GM23338 (cell line): ENCODE data around the gene ADGRV1. TPM values are rescaled to one million over a fixed set of nuclear protein-coding genes. Genes with fewer than 3 reads are reported as not detected.

Experiments
- ATAC-seq: fragments of 200-7000 bp; cut with Tn5 transposase; 3 replicates; pipeline ENCODE4 v1.9.1; 2020
- DNase-seq: peaks from one replicate; pipeline ENCODE4 v3.0.0-alpha.2; 2015; ENCODE audit warnings: low spot score
- H2AFZ ChIP-seq: fragments of 200-600 bp; sonication (generic); 2 replicates; pipeline ENCODE4 v1.8.0; 2016; ENCODE audit warnings: antibody characterized with exemption, mild to moderate bottlenecking, moderate library complexity
- H3F3A ChIP-seq: fragments of 200-600 bp; sonication (generic); replicated peaks from 2 replicates; pipeline ENCODE4 v1.8.0; 2017; ENCODE audit warnings: antibody characterized with exemption, mixed run types, low read depth
- H3K27ac ChIP-seq: fragments of 200-600 bp; sonication (generic); 2 replicates; pipeline ENCODE4 v1.6.1; 2016; ENCODE audit warnings: low read depth
- H3K27me3 ChIP-seq: fragments of 200-600 bp; sonication (generic); 2 replicates; pipeline ENCODE4 v1.8.0; 2016; ENCODE audit warnings: mild to moderate bottlenecking, mixed run types, moderate library complexity; ENCODE audit not compliant: insufficient read depth
- H3K36me3 ChIP-seq: fragments of 200-600 bp; sonication (generic); 2 replicates; pipeline ENCODE4 v1.8.0; 2016; ENCODE audit warnings: mild to moderate bottlenecking; ENCODE audit not compliant: insufficient read depth
- H3K4me1 ChIP-seq: fragments of 200-600 bp; sonication (generic); 2 replicates; pipeline ENCODE4 v1.8.0; 2016; ENCODE audit warnings: mild to moderate bottlenecking, moderate library complexity; ENCODE audit not compliant: insufficient read depth
- H3K4me2 ChIP-seq: fragments of 200-600 bp; sonication (generic); 2 replicates; pipeline ENCODE4 v1.7.1; 2017; ENCODE audit warnings: mixed run types
- H3K4me3 ChIP-seq: fragments of 200-600 bp; sonication (generic); 2 replicates; pipeline ENCODE4 v1.6.1; 2016; ENCODE audit warnings: mixed run types
- H3K79me2 ChIP-seq: fragments of 200-600 bp; sonication (generic); replicated peaks from 2 replicates; pipeline ENCODE4 v1.8.0; 2017; ENCODE audit warnings: mild to moderate bottlenecking; ENCODE audit not compliant: insufficient read depth
- H3K9me2 ChIP-seq: fragments of 200-600 bp; sonication (generic); 2 replicates; pipeline ENCODE4 v1.8.0; 2017; ENCODE audit not compliant: insufficient read depth
- H4K20me1 ChIP-seq: fragments of 200-600 bp; sonication (generic); replicated peaks from 2 replicates; pipeline ENCODE4 v1.8.0; 2017; ENCODE audit warnings: mild to moderate bottlenecking; ENCODE audit not compliant: insufficient read depth
- H3K27ac Mint-ChIP-seq: 2 replicates; pipeline ENCODE4 v1.8.0; 2020; ENCODE audit warnings: inconsistent platforms, mild to moderate bottlenecking, moderate library complexity, mixed read lengths
- H3K27me3 Mint-ChIP-seq: 3 replicates; pipeline ENCODE4 v1.8.0; 2022; ENCODE audit warnings: low read depth, mild to moderate bottlenecking, moderate library complexity, mixed read lengths, inconsistent platforms; ENCODE audit not compliant: insufficient read depth, poor library complexity
- H3K36me3 Mint-ChIP-seq: 3 replicates; pipeline ENCODE4 v1.8.0; 2021; ENCODE audit warnings: low read depth, mild to moderate bottlenecking, inconsistent platforms, moderate library complexity, mixed read lengths
- H3K4me1 Mint-ChIP-seq: 3 replicates; pipeline ENCODE4 v1.8.0; 2020; ENCODE audit warnings: mild to moderate bottlenecking, inconsistent platforms, mixed read lengths
- H3K4me3 Mint-ChIP-seq: 3 replicates; pipeline ENCODE4 v1.8.0; 2021; ENCODE audit warnings: moderate library complexity, mild to moderate bottlenecking, inconsistent platforms, mixed read lengths
- H3K9me3 Mint-ChIP-seq: 3 replicates; pipeline ENCODE4 v1.8.0; 2020; ENCODE audit warnings: moderate library complexity, mild to moderate bottlenecking, inconsistent platforms, mixed read lengths
- CREB1 ChIP-seq: fragments of 250-450 bp; sonication (Bioruptor Pico); IDR thresholded peaks from 2 replicates; pipeline ENCODE4 v1.5.0; 2020; ENCODE audit warnings: low read depth, mild to moderate bottlenecking, moderate library complexity
- EZH2phosphoT487 ChIP-seq: fragments of 200-600 bp; sonication (generic); IDR thresholded peaks from one replicate; pipeline ENCODE4 v1.8.1; 2018; ENCODE audit warnings: antibody characterized with exemption; ENCODE audit not compliant: unreplicated experiment
- JUNB ChIP-seq: IDR thresholded peaks from one replicate; pipeline ENCODE4 v1.6.1; 2016; ENCODE audit warnings: antibody characterized with exemption; ENCODE audit not compliant: unreplicated experiment
- NANOG ChIP-seq: IDR thresholded peaks from 2 replicates; pipeline ENCODE4 v1.6.1; 2016; ENCODE audit warnings: antibody characterized with exemption, borderline replicate concordance
- STAT1 ChIP-seq: IDR thresholded peaks from one replicate; pipeline ENCODE4 v1.6.1; 2016; ENCODE audit warnings: antibody characterized with exemption; ENCODE audit not compliant: unreplicated experiment
- ZNF114 ChIP-seq: fragments of 250-450 bp; sonication (Bioruptor Pico); IDR thresholded peaks from 2 replicates; pipeline ENCODE4 v1.5.0; 2020; ENCODE audit warnings: mild to moderate bottlenecking, moderate library complexity
- polyA plus RNA-seq: library from polyadenylated mRNA; unstranded; fragments of >200 nt; fragmentation: Nextera tagmentation; extraction: Ambion mirVana; gene quantifications from 2 replicates; pipeline ENCODE4 v1.2.1, GENCODE V29; 2016
- total RNA-seq: library from RNA; depleted of rRNA; stranded (reverse); fragments of >200 nt; shearing (Covaris generic); gene quantifications from 2 replicates; pipeline ENCODE4 v1.2.3, GENCODE V29; 2014
- TF ChIP-seq, protein P1 (sequence below): fragments of 250-450 bp; sonication (Bioruptor Pico); IDR thresholded peaks from 2 replicates; pipeline ENCODE4 v1.5.0; 2020; ENCODE audit warnings: mild to moderate bottlenecking, moderate library complexity
- TF ChIP-seq, protein P2 (sequence below): IDR thresholded peaks from 2 replicates; pipeline ENCODE4 v1.6.1; 2016; ENCODE audit warnings: antibody characterized with exemption
- TF ChIP-seq, protein P3 (sequence below): IDR thresholded peaks from one replicate; pipeline ENCODE4 v1.6.1; 2018; ENCODE audit warnings: antibody characterized with exemption; ENCODE audit not compliant: unreplicated experiment

ADGRV1 gene
- total and polyA plus RNA-seq, 2 experiments from 2014 or later = 46.1 to 149 TPM

DNA sequence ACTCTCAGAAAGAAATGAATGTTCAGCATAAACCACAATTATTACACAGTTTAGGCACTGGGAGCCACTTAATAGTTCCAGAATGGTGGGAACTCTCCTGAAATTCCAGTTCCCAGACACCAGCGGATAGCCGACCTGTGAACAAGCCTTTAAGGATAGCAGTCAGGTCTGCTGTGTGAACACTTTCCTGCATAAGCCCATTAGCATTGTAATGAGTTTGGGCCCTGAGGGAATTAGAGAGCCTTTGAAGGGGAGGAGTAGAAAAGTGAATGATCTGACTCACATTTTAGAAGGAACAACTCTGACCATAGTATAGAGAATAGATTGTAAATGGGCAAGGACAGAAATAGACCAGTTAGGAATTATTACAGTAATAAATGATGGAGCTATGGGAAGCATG lies 189.1 kb downstream of the ADGRV1 start (continued):
- TF ChIP-seq, protein P1, sequence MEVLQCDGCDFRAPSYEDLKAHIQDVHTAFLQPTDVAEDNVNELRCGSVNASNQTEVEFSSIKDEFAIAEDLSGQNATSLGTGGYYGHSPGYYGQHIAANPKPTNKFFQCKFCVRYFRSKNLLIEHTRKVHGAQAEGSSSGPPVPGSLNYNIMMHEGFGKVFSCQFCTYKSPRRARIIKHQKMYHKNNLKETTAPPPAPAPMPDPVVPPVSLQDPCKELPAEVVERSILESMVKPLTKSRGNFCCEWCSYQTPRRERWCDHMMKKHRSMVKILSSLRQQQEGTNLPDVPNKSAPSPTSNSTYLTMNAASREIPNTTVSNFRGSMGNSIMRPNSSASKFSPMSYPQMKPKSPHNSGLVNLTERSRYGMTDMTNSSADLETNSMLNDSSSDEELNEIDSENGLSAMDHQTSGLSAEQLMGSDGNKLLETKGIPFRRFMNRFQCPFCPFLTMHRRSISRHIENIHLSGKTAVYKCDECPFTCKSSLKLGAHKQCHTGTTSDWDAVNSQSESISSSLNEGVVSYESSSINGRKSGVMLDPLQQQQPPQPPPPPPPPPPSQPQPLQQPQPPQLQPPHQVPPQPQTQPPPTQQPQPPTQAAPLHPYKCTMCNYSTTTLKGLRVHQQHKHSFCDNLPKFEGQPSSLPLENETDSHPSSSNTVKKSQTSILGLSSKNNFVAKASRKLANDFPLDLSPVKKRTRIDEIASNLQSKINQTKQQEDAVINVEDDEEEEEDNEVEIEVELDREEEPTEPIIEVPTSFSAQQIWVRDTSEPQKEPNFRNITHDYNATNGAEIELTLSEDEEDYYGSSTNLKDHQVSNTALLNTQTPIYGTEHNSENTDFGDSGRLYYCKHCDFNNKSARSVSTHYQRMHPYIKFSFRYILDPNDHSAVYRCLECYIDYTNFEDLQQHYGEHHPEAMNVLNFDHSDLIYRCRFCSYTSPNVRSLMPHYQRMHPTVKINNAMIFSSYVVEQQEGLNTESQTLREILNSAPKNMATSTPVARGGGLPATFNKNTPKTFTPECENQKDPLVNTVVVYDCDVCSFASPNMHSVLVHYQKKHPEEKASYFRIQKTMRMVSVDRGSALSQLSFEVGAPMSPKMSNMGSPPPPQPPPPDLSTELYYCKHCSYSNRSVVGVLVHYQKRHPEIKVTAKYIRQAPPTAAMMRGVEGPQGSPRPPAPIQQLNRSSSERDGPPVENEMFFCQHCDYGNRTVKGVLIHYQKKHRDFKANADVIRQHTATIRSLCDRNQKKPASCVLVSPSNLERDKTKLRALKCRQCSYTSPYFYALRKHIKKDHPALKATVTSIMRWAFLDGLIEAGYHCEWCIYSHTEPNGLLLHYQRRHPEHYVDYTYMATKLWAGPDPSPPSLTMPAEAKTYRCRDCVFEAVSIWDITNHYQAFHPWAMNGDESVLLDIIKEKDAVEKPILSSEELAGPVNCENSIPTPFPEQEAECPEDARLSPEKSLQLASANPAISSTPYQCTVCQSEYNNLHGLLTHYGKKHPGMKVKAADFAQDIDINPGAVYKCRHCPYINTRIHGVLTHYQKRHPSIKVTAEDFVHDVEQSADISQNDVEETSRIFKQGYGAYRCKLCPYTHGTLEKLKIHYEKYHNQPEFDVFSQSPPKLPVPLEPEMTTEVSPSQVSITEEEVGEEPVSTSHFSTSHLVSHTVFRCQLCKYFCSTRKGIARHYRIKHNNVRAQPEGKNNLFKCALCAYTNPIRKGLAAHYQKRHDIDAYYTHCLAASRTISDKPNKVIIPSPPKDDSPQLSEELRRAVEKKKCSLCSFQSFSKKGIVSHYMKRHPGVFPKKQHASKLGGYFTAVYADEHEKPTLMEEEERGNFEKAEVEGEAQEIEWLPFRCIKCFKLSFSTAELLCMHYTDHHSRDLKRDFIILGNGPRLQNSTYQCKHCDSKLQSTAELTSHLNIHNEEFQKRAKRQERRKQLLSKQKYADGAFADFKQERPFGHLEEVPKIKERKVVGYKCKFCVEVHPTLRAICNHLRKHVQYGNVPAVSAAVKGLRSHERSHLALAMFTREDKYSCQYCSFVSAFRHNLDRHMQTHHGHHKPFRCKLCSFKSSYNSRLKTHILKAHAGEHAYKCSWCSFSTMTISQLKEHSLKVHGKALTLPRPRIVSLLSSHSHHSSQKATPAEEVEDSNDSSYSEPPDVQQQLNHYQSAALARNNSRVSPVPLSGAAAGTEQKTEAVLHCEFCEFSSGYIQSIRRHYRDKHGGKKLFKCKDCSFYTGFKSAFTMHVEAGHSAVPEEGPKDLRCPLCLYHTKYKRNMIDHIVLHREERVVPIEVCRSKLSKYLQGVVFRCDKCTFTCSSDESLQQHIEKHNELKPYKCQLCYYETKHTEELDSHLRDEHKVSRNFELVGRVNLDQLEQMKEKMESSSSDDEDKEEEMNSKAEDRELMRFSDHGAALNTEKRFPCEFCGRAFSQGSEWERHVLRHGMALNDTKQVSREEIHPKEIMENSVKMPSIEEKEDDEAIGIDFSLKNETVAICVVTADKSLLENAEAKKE (CRISPR knock-in tag) = no peak
- no peak for TF ChIP-seq JUNB

DNA sequence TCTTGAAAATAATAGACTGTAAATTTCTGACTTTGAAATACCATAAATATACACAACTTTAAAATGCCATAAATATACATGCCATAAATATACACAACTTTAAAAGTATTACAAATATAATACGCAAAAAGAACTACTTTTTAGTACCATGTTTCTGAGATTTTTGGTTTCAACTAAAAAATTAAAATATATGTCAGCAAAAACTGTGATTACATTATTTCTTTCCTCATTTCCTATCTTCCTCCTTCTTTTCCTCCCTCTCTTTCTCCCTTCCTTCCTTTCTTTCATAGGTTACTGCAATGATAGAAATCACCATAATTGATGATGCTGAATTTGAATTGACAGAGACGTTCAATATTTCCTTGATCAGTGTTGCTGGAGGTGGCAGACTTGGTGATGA lies 200.5 kb downstream of the ADGRV1 start:
- DNase-seq (no peak), ATAC-seq (no peak)
- Mint-ChIP-seq H3K9me3 (no peaks in the 10 kb centered on the region), H3K27me3 (no peaks in the 10 kb centered on the region), H3K36me3 (peaks cover 37% of the 10 kb centered on the region), H3K4me3 (no peak overlapping the region), H3K4me1 (no peaks in the 10 kb centered on the region), H3K27ac (no peak overlapping the region)
- Histone ChIP-seq H3K4me1 (no peaks in the 10 kb centered on the region), H3K36me3 (peaks cover 4% of the 10 kb centered on the region), H3K4me2 (no peak overlapping the region), H3K79me2 (no peaks in the 10 kb centered on the region), H3K27me3 (no peaks in the 10 kb centered on the region), H3K27ac (no peak overlapping the region), H3K9me2 (no peaks in the 10 kb centered on the region), H2AFZ (no peak overlapping the region), H4K20me1 (no peaks in the 10 kb centered on the region), H3F3A (no peaks in the 10 kb centered on the region), H3K4me3 (no peak overlapping the region)
- no peak for TF ChIP-seq NANOG

DNA sequence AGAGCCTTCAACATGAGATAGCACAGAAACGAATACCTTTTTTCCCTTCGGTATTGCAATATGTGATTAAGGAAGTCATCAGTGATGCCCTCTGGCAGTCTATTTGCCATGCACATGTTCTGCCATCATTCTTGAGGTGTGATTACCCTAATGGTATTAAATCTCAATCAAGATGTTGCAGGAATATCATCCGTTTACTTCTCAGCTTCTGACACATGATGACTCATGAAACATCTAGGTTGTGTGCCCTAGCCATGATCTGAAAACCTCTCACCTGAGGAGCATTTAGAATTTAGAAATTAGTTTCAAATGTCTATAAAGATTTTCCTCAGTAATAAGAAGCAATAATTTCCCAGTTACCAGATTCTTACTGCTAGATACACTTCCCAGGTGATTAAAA lies 209.1 kb downstream of the ADGRV1 start:
- Histone ChIP-seq H4K20me1 (no peaks in the 10 kb centered on the region), H3K27me3 (no peaks in the 10 kb centered on the region), H3K36me3 (peaks cover 12% of the 10 kb centered on the region), H3K27ac (no peak overlapping the region), H3K4me3 (no peak overlapping the region), H3K9me2 (no peaks in the 10 kb centered on the region), H3K4me2 (no peak overlapping the region), H2AFZ (no peak overlapping the region), H3K4me1 (no peaks in the 10 kb centered on the region), H3F3A (no peaks in the 10 kb centered on the region), H3K79me2 (no peaks in the 10 kb centered on the region; the same call in 1 of the 2 replicates)
- Mint-ChIP-seq H3K36me3 (peaks cover 57% of the 10 kb centered on the region), H3K9me3 (no peaks in the 10 kb centered on the region), H3K27ac (no peak overlapping the region), H3K27me3 (no peaks in the 10 kb centered on the region), H3K4me1 (no peaks in the 10 kb centered on the region), H3K4me3 (no peak overlapping the region)
- no peak for DNase-seq
- ATAC-seq = no peak
- TF ChIP-seq NANOG (no peak), ZNF114 (CRISPR knock-in tag) (no peak), CREB1 (CRISPR knock-in tag) (no peak), STAT1 (no peak), EZH2phosphoT487 (no peak)
- TF ChIP-seq, protein P2, sequence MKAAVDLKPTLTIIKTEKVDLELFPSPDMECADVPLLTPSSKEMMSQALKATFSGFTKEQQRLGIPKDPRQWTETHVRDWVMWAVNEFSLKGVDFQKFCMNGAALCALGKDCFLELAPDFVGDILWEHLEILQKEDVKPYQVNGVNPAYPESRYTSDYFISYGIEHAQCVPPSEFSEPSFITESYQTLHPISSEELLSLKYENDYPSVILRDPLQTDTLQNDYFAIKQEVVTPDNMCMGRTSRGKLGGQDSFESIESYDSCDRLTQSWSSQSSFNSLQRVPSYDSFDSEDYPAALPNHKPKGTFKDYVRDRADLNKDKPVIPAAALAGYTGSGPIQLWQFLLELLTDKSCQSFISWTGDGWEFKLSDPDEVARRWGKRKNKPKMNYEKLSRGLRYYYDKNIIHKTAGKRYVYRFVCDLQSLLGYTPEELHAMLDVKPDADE = no peak
- TF ChIP-seq, protein P3, sequence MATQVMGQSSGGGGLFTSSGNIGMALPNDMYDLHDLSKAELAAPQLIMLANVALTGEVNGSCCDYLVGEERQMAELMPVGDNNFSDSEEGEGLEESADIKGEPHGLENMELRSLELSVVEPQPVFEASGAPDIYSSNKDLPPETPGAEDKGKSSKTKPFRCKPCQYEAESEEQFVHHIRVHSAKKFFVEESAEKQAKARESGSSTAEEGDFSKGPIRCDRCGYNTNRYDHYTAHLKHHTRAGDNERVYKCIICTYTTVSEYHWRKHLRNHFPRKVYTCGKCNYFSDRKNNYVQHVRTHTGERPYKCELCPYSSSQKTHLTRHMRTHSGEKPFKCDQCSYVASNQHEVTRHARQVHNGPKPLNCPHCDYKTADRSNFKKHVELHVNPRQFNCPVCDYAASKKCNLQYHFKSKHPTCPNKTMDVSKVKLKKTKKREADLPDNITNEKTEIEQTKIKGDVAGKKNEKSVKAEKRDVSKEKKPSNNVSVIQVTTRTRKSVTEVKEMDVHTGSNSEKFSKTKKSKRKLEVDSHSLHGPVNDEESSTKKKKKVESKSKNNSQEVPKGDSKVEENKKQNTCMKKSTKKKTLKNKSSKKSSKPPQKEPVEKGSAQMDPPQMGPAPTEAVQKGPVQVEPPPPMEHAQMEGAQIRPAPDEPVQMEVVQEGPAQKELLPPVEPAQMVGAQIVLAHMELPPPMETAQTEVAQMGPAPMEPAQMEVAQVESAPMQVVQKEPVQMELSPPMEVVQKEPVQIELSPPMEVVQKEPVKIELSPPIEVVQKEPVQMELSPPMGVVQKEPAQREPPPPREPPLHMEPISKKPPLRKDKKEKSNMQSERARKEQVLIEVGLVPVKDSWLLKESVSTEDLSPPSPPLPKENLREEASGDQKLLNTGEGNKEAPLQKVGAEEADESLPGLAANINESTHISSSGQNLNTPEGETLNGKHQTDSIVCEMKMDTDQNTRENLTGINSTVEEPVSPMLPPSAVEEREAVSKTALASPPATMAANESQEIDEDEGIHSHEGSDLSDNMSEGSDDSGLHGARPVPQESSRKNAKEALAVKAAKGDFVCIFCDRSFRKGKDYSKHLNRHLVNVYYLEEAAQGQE = no peak
